Testis (tissue), 2 donors: ENCODE measurements around the gene UPK3BL2.
"Not testable (repeated sequence)": the region's sequence is repeated elsewhere in the genome, so short reads cannot be mapped to it uniquely, and the experiment has no call there.

ENCODE experiments used
- CTCF ChIP-seq, 3 experiments: fragments of 450-650 bp in 2 of 3; fragments of 200-600 bp in 1 of 3; sonication (generic) in 1 of 3; IDR thresholded peaks; one replicate each; pipeline ENCODE4 v1.5.1; 2016 to 2019; ENCODE audit warnings: antibody characterized with exemption in 3 of 3, mild to moderate bottlenecking in 2 of 3, moderate library complexity in 1 of 3
- POLR2A ChIP-seq: fragments of 450-650 bp; IDR thresholded peaks from one replicate; pipeline ENCODE4 v1.6.1; 2017; ENCODE audit warnings: antibody characterized with exemption, mild to moderate bottlenecking, moderate library complexity

GRCh38 chr7:102527822-102528793, 15.4 kb downstream of the UPK3BL2 start:
- not testable (repeated sequence) for TF ChIP-seq POLR2A; CTCF (IDR thresholded peaks at IDR 0.05)
